HG03565 (cell line): ENCODE data around the gene POC1A.
"Not testable (repeated sequence)": the region's sequence is repeated elsewhere in the genome, so short reads cannot be mapped to it uniquely, and the experiment has no call there.

Experiments
- ATAC-seq: cut with Tn5 transposase; IDR thresholded peaks from one replicate; pipeline ENCODE4 v1.9.1; 2021; ENCODE audit warnings: mild to moderate bottlenecking, moderate library complexity; ENCODE audit not compliant: unreplicated experiment

Gene POC1A

GRCh38 chr3:52153389-52154096 lies 680 bp downstream of the POC1A start:
- peak; percentile 5 for ATAC-seq

GRCh38 chr3:52151991-52152390 lies 2.2 kb downstream of the POC1A start:
- not testable (repeated sequence) for ATAC-seq

GRCh38 chr3:52150860-52151259 lies 3.4 kb downstream of the POC1A start:
- no peak for ATAC-seq

- ATAC-seq, result no peak
These were observed 3.9 kb downstream of the POC1A start for GRCh38 chr3:52150357-52150756.

GRCh38 chr3:52149726-52150125 lies 4.5 kb downstream of the POC1A start:
- ATAC-seq, result no peak

GRCh38 chr3:52149021-52149420 lies 5.2 kb downstream of the POC1A start:
- no peak for ATAC-seq

GRCh38 chr3:52147804-52148203 lies 6.4 kb downstream of the POC1A start:
- ATAC-seq, result no peak

- ATAC-seq, result no peak
These were observed 7.4 kb downstream of the POC1A start for GRCh38 chr3:52146811-52147210.

GRCh38 chr3:52146189-52146588 lies 8.0 kb downstream of the POC1A start:
- no peak for ATAC-seq

- ATAC-seq, result no peak
These were observed 8.5 kb downstream of the POC1A start for GRCh38 chr3:52145736-52146110.

- ATAC-seq, result no peak
These were observed 9.2 kb downstream of the POC1A start for GRCh38 chr3:52144796-52145735.

GRCh38 chr3:52144034-52144795 lies 10.0 kb downstream of the POC1A start:
- ATAC-seq, result no peak

GRCh38 chr3:52143616-52144015 lies 10.6 kb downstream of the POC1A start:
- ATAC-seq, result no peak

- ATAC-seq, result no peak
These were observed 11.1 kb downstream of the POC1A start for GRCh38 chr3:52143156-52143555.

- no peak for ATAC-seq
These were observed 12.5 kb downstream of the POC1A start for GRCh38 chr3:52141751-52142150.

GRCh38 chr3:52140769-52141168 lies 13.5 kb downstream of the POC1A start:
- no peak for ATAC-seq

GRCh38 chr3:52140000-52140399 lies 14.2 kb downstream of the POC1A start:
- ATAC-seq, result no peak

GRCh38 chr3:52137311-52137710 lies 16.9 kb downstream of the POC1A start:
- ATAC-seq, result no peak

GRCh38 chr3:52136513-52136912 lies 17.7 kb downstream of the POC1A start:
- no peak for ATAC-seq

- ATAC-seq, result no peak
These were observed 18.9 kb downstream of the POC1A start for GRCh38 chr3:52135332-52135731.

- ATAC-seq, result no peak
These were observed 19.5 kb downstream of the POC1A start for GRCh38 chr3:52134761-52135160.
